DMS153 treated with DMSO at 0.1 percent for 48 hours (cell line): Measurements from ENCODE around the gene OR51V1.
"Not testable (repeated sequence)": the region's sequence is repeated elsewhere in the genome, so short reads cannot be mapped to it uniquely, and the experiment has no call there.

ENCODE experiments used
- DNase-seq: peaks from one replicate; lab custom pipeline; 2025; ENCODE audit not compliant: unreplicated experiment; lab: John Stamatoyannopoulos, UW

Gene OR51V1

GRCh38 chr11:5171856-5172255 lies 28.6 kb downstream of the OR51V1 start:
- DNase-seq = no peak

- not testable (repeated sequence) for DNase-seq
Observed at GRCh38 chr11:5165898-5166297, 34.6 kb downstream of the OR51V1 start.

- not testable (repeated sequence) for DNase-seq
Observed at GRCh38 chr11:5164807-5165206, 35.7 kb downstream of the OR51V1 start.

GRCh38 chr11:5161045-5161444 lies 39.4 kb downstream of the OR51V1 start:
- DNase-seq = not testable (repeated sequence)

GRCh38 chr11:5160217-5160616 lies 40.3 kb downstream of the OR51V1 start:
- not testable (repeated sequence) for DNase-seq

- DNase-seq = no peak
Observed at GRCh38 chr11:5159806-5160205, 40.7 kb downstream of the OR51V1 start.

GRCh38 chr11:5154657-5155056 lies 45.8 kb downstream of the OR51V1 start, which contains the start of gene OR52A1:
Gene OR52A1 (minus strand): TSS chr11:5154757. CDS start chr11:5152369, 2,388 bp downstream.
- DNase-seq = no peak

GRCh38 chr11:5153574-5154431 lies 46.7 kb downstream of the OR51V1 start:
- no peak for DNase-seq

GRCh38 chr11:5151713-5152153 lies 48.7 kb downstream of the OR51V1 start:
- DNase-seq = no peak
